HCT116 (cell line): ENCODE data around the gene CDK7.

ENCODE experiments used
- YY1 ChIP-seq: IDR thresholded peaks from 2 replicates; pipeline ENCODE4 v1.6.1; 2011; ENCODE audit warnings: low read length, low read depth, moderate library complexity, mild to moderate bottlenecking; ENCODE audit not compliant: insufficient replicate concordance; ENCODE audit errors: extremely low read depth
- TF ChIP-seq, protein P1 (sequence below), 3 experiments: fragments of 200-600 bp in 1 of 3; sonication (generic) in 1 of 3; IDR thresholded peaks in 2 of 3; conservative IDR thresholded peaks in 1 of 3; 2 replicates each; pipeline ENCODE4 v1.5.1; 2012 to 2017; ENCODE audit warnings: low read depth in 2 of 3, low read length in 2 of 3, antibody characterized with exemption in 1 of 3, borderline replicate concordance in 1 of 3, control low read depth in 1 of 3, mild to moderate bottlenecking in 1 of 3, mixed read lengths in 1 of 3, mixed run types in 1 of 3, moderate library complexity in 1 of 3; ENCODE audit not compliant: insufficient read depth in 1 of 3
- TF ChIP-seq, protein P2 (sequence below): IDR thresholded peaks from 2 replicates; pipeline ENCODE4 v1.6.1; 2012

DNA sequence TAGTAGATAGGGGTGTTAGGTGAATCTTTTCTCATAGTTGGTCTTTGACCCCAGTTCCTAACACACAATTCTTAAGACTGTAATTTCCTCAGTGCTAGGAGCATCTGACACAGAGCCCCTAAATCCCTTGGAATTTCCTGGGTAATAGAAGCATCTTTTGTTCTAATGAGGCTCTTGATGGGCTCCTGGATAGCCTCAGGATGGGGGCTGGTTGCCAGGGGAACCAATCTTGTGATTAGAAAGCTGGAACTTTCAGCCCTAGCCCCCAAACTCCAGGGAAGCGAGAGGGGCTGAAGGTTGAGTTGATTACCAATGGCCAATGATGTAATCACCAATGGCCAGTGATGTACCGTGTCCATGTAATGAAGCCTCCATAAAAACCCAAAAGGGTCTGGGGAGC, 53.4 kb downstream of the CDK7 start:
- TF ChIP-seq, protein P1, sequence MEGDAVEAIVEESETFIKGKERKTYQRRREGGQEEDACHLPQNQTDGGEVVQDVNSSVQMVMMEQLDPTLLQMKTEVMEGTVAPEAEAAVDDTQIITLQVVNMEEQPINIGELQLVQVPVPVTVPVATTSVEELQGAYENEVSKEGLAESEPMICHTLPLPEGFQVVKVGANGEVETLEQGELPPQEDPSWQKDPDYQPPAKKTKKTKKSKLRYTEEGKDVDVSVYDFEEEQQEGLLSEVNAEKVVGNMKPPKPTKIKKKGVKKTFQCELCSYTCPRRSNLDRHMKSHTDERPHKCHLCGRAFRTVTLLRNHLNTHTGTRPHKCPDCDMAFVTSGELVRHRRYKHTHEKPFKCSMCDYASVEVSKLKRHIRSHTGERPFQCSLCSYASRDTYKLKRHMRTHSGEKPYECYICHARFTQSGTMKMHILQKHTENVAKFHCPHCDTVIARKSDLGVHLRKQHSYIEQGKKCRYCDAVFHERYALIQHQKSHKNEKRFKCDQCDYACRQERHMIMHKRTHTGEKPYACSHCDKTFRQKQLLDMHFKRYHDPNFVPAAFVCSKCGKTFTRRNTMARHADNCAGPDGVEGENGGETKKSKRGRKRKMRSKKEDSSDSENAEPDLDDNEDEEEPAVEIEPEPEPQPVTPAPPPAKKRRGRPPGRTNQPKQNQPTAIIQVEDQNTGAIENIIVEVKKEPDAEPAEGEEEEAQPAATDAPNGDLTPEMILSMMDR (IDR thresholded peaks at IDR 0.05 in 2 of 3, conservative IDR thresholded peaks at IDR 0.05 in 1 of 3; ENCODE audit: borderline replicate concordance in 1 of 3, insufficient read depth in 1 of 3, low read depth in 2 of 3, low read length in 2 of 3), result no peak
- TF ChIP-seq, protein P2, sequence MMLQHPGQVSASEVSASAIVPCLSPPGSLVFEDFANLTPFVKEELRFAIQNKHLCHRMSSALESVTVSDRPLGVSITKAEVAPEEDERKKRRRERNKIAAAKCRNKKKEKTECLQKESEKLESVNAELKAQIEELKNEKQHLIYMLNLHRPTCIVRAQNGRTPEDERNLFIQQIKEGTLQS, result no peak
- no peak for TF ChIP-seq YY1
